PC-3 (cell line): ENCODE results near the gene FAM168A. TPM values are rescaled to one million over a fixed set of nuclear protein-coding genes. Genes with fewer than 3 reads are reported as not detected.

ENCODE experiments used
- ATAC-seq: fragments of 200-7000 bp; cut with Tn5 transposase; 2 replicates; pipeline ENCODE4 v1.9.1; 2020; ENCODE audit warnings: mild to moderate bottlenecking, moderate library complexity
- BruUV-seq: library from RNA; stranded (reverse); fragments of 400-500 nt; replicated peaks from 2 replicates; lab custom pipeline; 2021; lab: Mats Ljungman, UMichigan
- CTCF ChIA-PET: fragments of 300-600 bp; sonication (Branson Sonifier 250); formaldehyde crosslinking; loops from one replicate; lab custom pipeline; 2022; ENCODE audit warnings: antibody characterized with exemption; lab: Charles Lee
- POLR2A ChIA-PET: fragments of 300-600 bp; sonication (Branson Sonifier 250); formaldehyde crosslinking; loops from one replicate; lab custom pipeline; 2022; ENCODE audit warnings: antibody characterized with exemption; ENCODE audit not compliant: unreplicated experiment; lab: Charles Lee
- DNase-seq: peaks from one replicate; pipeline ENCODE4 v3.0.0-alpha.2; 2015
- H2AFZ ChIP-seq: fragments of 300-600 bp; sonication (generic); 2 replicates; pipeline ENCODE4 v1.6.0; 2016; ENCODE audit warnings: antibody characterized with exemption, low read length
- H3F3A ChIP-seq: fragments of 300-600 bp; sonication (generic); one replicate; pipeline ENCODE4 v1.6.0; 2017; ENCODE audit warnings: antibody characterized with exemption, low read length, control low read depth, mild to moderate bottlenecking; ENCODE audit not compliant: unreplicated experiment
- H3K27ac ChIP-seq: fragments of 300-600 bp; sonication (generic); 2 replicates; pipeline ENCODE4 v1.5.1; 2016; ENCODE audit warnings: mild to moderate bottlenecking, low read length
- H3K27me3 ChIP-seq: fragments of 300-600 bp; sonication (generic); 2 replicates; pipeline ENCODE4 v1.6.1; 2016; ENCODE audit warnings: low read length, mixed read lengths
- H3K36me3 ChIP-seq: fragments of 300-600 bp; sonication (generic); 2 replicates; pipeline ENCODE4 v1.6.1; 2016; ENCODE audit warnings: low read depth, mixed run types, low read length, mixed read lengths
- H3K4me1 ChIP-seq: fragments of 300-600 bp; sonication (generic); 2 replicates; pipeline ENCODE4 v1.5.1; 2016; ENCODE audit warnings: low read length; ENCODE audit not compliant: insufficient read depth
- H3K4me2 ChIP-seq: fragments of 300-600 bp; sonication (generic); 2 replicates; pipeline ENCODE4 v1.6.0; 2016; ENCODE audit warnings: low read length
- H3K4me3 ChIP-seq: fragments of 300-600 bp; sonication (generic); 2 replicates; pipeline ENCODE4 v1.5.1; 2016; ENCODE audit warnings: mild to moderate bottlenecking, low read length, mixed read lengths
- H3K79me2 ChIP-seq: fragments of 300-600 bp; sonication (generic); 2 replicates; pipeline ENCODE4 v1.6.1; 2017; ENCODE audit warnings: low read length, mixed read lengths
- H3K9ac ChIP-seq: fragments of 300-600 bp; sonication (generic); 2 replicates; pipeline ENCODE4 v1.6.0; 2016; ENCODE audit warnings: mild to moderate bottlenecking, low read length
- H3K9me2 ChIP-seq: fragments of 300-600 bp; sonication (generic); replicated peaks from 2 replicates; pipeline ENCODE4 v1.6.1; 2016; ENCODE audit warnings: mixed run types, low read length, mixed read lengths
- H3K9me3 ChIP-seq: fragments of 300-600 bp; sonication (generic); 2 replicates; pipeline ENCODE4 v1.6.1; 2016; ENCODE audit warnings: low read length, mixed read lengths
- H4K20me1 ChIP-seq: fragments of 300-600 bp; sonication (generic); 2 replicates; pipeline ENCODE4 v1.6.1; 2016; ENCODE audit warnings: low read length, mixed read lengths
- CTCF ChIP-seq: fragments of 300-600 bp; sonication (generic); conservative IDR thresholded peaks from 2 replicates; pipeline ENCODE4 v1.5.1; 2017; ENCODE audit warnings: antibody characterized with exemption, low read depth, mild to moderate bottlenecking, low read length
- EZH2 ChIP-seq: fragments of 300-600 bp; sonication (generic); IDR thresholded peaks from one replicate; pipeline ENCODE4 v1.6.1; 2017; ENCODE audit warnings: antibody characterized with exemption, mild to moderate bottlenecking, low read length; ENCODE audit not compliant: unreplicated experiment
- EZH2phosphoT487 ChIP-seq: fragments of 300-600 bp; sonication (generic); IDR thresholded peaks from 2 replicates; pipeline ENCODE4 v1.6.1; 2018; ENCODE audit warnings: mild to moderate bottlenecking, antibody characterized with exemption, low read length, borderline replicate concordance
- intact Hi-C: fragments of 100-400 bp; cut with micrococcal nuclease; formaldehyde crosslinking; loops from 2 replicates; pipeline ENCODE4 v1.9.0; 2023
- total RNA-seq: library from RNA; depleted of rRNA; stranded (reverse); fragments of >200 nt; gene quantifications from 2 replicates; pipeline ENCODE4 v1.2.3, GENCODE V29; 2014

The FAM168A gene
- total RNA-seq, 1 experiment from 2014 or later: 24.5 TPM

GRCh38 chr11:73563539-73564200 is 34.2 kb downstream of the FAM168A start:
- H3K27me3 ChIP-seq: no peaks in the 10 kb centered on the region
- no peaks in the 10 kb centered on the region for H3K9me3 ChIP-seq
- no peak overlapping the region for H3K4me2 ChIP-seq
- no peak overlapping the region for H3K27ac ChIP-seq
- H3K79me2 ChIP-seq: no peaks in the 10 kb centered on the region
- no peak overlapping the region for H3K4me3 ChIP-seq
- ATAC-seq (no peak), DNase-seq (no peak)
- no peaks in the 10 kb centered on the region for H4K20me1 ChIP-seq
- no peak for TF ChIP-seq EZH2phosphoT487
- TF ChIP-seq EZH2: no peak
- TF ChIP-seq CTCF: no peak
- H3K4me1 ChIP-seq: no peaks in the 10 kb centered on the region
- H3K9ac ChIP-seq: no peak overlapping the region
- POLR2A ChIA-PET: no interaction called here
- H3K36me3 ChIP-seq: 0 out of 2 replicates have a peak, but pooled peaks cover 5% of the 10 kb centered on the region
- intact Hi-C loops: no loop called here
- no peak overlapping the region for H2AFZ ChIP-seq
- H3F3A ChIP-seq: no peaks in the 10 kb centered on the region
- CTCF ChIA-PET: interaction anchor here (0.6 kb wide), 1 partner anchor 17 kb away, joined by 3 read pairs; no protein-coding TSS in a partner anchor
- H3K9me2 ChIP-seq: no peaks in the 10 kb centered on the region
- no TSS peak for BruUV-seq

- Histone ChIP-seq H2AFZ (no peak overlapping the region), H3K27me3 (no peaks in the 10 kb centered on the region), H3K9me3 (no peaks in the 10 kb centered on the region), H3F3A (no peaks in the 10 kb centered on the region), H3K4me3 (no peak overlapping the region), H4K20me1 (no peaks in the 10 kb centered on the region), H3K4me2 (no peak overlapping the region), H3K9me2 (no peaks in the 10 kb centered on the region), H3K79me2 (no peaks in the 10 kb centered on the region), H3K27ac (no peak overlapping the region), H3K9ac (no peak overlapping the region), H3K36me3 (no peaks in the 10 kb centered on the region), H3K4me1 (no peaks in the 10 kb centered on the region)
- DNase-seq (no peak), ATAC-seq (no peak)
- BruUV-seq: no TSS peak
- intact Hi-C loops: no loop called here
- CTCF ChIA-PET: no interaction called here
- TF ChIP-seq EZH2phosphoT487 (no peak), CTCF (no peak), EZH2 (no peak)
- POLR2A ChIA-PET: no interaction called here
Measured at GRCh38 chr11:73559743-73560142, 38.2 kb downstream of the FAM168A start.

GRCh38 chr11:73556966-73557365 is 40.9 kb downstream of the FAM168A start:
- POLR2A ChIA-PET: no interaction called here

More at GRCh38 chr11:73556966-73557365, 40.9 kb downstream of the FAM168A start:
- H3K9ac ChIP-seq: no peak overlapping the region
- CTCF ChIA-PET: no interaction called here
- H3K4me3 ChIP-seq: no peak overlapping the region
- no peak overlapping the region for H3K4me2 ChIP-seq
- TF ChIP-seq EZH2phosphoT487 (no peak), EZH2 (no peak), CTCF (no peak)
- no peaks in the 10 kb centered on the region for H3K27me3 ChIP-seq
- ATAC-seq: no peak
- H3K4me1 ChIP-seq: no peaks in the 10 kb centered on the region
- H3F3A ChIP-seq: no peaks in the 10 kb centered on the region
- H3K36me3 ChIP-seq: no peaks in the 10 kb centered on the region
- BruUV-seq: no TSS peak
- no peaks in the 10 kb centered on the region for H3K9me2 ChIP-seq
- H2AFZ ChIP-seq: no peak overlapping the region
- H3K9me3 ChIP-seq: no peaks in the 10 kb centered on the region
- no peak for DNase-seq
- intact Hi-C loops: no loop called here
- no peaks in the 10 kb centered on the region for H4K20me1 ChIP-seq
- H3K27ac ChIP-seq: no peak overlapping the region
- H3K79me2 ChIP-seq: no peaks in the 10 kb centered on the region
